Activated gamma-delta T cell (primary cell): Measurements from ENCODE around the gene DIRAS1.
"Not testable (repeated sequence)": the region's sequence is repeated elsewhere in the genome, so short reads cannot be mapped to it uniquely, and the experiment has no call there.

Experiments
- DNase-seq: peaks from one replicate; lab custom pipeline; 2025; lab: John Stamatoyannopoulos, UW

DIRAS1 gene

DNA sequence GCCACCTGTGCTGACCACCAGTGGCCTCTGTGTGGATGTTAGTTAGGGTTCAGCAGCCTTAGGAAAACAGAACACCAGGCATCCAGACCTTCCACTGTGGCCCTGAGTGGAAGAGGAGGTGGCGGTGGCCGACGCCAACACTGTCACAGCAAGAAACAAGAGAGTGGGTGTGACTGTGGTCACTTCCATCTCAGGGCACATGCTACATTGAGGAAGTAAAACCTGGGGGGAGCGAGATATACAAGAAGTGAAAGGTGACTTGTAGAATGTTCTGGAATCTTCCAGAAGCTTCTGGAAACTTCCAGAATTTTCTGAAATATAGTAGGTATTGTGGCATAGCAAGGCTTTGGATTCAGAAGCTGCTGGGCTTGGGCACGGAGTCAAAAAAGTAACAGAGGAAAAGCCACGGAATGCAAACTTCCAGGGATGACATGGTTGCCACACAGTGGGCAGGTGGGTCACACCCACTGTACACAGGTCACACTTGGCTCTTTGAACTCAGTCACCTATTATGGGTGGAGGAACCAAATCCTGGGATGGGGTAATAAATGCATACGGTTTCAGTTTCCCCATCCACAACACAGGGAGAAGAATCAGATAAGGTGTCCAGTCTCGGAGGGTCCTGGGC, 43.0 kb downstream of the DIRAS1 start:
- DNase-seq: no peak

DNA sequence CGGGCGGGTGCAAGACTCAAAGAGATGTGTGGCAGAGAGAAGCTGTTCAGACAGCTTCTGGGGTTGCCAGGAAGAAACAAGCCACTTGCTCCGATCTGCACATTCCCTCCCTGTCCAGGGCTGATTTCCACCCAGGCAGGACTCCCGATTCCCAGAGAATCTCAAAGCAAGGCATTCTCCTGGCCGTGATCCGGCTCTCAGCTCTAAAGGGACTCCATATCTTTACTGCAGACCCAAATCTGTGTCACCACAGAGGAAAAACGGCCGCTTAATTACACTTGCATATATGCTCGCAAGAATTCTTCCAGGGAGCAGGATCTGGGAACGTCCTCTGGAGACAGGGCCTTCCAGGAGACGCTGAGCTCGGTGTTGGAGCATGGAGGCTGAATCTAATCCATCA, 44.3 kb downstream of the DIRAS1 start:
- DNase-seq: no peak

DNA sequence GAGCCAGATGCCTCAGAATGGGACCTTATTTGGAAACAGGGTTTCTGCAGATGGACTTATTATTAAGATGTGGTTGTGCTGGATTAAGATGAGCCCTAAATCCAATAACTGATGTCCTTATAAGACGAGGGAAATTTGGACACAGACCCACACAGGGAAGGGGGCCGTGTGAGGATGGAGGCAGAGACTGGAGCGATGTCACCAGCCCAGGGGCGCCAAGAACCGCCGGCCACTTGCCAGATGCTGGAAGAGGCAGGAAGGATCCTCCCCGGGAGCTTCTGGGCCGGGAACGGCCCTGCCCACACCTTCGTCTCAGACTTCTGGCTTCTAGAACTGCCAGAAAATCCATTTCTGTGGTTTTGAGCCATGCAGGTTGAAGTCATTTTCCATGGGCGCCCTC, 45.3 kb downstream of the DIRAS1 start:
- DNase-seq: no peak

DNA sequence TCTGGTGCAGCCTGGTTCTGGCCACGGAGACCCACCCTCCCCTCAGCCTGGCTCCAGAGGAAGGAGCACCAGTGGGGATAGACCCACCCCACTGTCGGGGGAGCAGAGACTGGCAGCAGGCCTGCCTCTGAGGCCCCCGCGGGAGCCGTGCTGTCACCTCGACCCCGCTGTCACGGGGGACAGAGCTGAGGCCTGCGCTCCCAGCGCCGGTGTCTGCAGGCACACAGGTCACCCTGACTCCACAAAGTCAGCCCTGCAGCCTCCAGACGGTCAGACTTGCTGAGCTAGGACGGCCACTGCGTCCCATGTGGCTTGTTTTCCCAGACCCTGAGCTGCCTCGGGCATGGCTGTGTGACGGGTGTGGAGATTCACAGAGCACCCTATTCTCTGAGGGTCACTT, 51.0 kb downstream of the DIRAS1 start:
- no peak for DNase-seq

DNA sequence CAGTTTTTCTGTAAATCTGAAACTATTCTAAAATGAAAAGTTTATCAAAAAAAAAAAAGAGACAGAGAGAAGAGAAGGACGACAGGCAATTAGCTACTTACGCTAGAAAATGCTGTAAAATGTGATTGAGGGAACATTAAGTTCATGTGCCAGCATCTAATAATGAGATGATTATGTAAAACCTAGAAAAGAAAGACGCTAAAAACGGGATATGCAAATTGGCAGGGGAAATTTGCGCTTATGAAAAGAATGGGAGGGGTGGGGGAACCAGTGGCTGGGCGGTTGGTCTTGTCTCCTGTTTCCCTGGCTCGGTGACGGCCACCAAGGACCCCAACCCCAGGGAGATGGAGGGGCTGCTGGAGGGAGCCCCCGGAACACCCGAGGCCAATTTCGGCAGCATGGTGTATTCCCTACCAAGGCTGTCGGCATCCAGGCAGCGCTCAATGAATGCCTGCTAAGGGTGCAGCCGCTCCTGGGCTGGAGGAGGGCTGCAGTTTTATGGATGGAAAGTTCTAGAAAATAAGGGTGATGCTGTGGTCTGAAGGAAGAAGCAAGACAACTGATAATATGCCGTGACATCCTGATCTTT, 52.9 kb downstream of the DIRAS1 start:
- no peak for DNase-seq

DNA sequence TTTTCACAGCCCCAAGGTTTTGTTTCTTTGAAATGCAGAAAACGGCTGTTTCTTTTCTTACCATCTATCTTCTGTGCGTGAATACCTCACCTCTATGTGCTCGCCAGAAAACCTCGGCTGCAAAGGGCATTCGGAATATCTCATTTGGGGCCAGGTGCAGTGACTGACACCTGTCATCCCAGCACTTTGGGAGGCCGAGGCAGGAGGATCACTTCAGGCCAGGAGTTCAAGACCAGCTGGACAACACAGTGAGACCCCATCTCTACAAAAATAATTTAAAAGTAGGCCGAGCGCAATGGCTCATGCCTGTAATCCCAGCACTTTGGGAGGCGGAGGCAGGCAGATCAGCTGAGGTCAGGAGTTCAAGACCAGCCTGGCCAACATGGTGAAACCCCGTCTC, 53.8 kb downstream of the DIRAS1 start:
- DNase-seq: not testable (repeated sequence)

DNA sequence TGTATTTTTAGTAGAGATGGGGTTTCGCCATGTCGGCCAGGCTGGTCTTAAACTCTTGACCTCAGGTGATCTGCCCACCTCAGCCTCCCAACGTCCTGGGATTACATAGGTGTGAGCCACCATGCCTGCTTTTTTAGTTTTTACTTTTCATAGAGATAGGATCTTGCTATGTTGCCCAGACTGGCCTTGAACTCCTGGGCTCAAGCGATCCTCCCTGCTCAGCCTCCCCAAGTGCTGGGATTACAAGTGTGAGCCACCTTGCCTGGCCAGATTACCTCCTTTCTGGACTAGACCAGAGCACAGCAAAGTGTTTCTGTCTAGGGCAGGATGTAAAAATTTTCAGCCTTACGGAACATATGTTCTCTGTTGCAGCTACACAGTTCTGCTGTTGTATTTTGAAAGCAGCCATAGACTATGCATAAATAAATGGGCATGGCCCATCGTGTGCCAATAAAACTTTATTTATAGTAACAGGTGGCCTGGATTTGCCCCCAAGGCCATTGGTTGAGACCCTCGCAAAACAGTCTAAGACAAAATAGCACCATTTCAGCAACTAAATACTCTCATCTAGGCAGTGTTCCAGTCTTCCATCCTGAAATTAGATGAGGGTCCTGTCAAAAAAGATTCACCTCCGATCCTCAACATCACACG, 54.7 kb downstream of the DIRAS1 start:
- no peak for DNase-seq

DNA sequence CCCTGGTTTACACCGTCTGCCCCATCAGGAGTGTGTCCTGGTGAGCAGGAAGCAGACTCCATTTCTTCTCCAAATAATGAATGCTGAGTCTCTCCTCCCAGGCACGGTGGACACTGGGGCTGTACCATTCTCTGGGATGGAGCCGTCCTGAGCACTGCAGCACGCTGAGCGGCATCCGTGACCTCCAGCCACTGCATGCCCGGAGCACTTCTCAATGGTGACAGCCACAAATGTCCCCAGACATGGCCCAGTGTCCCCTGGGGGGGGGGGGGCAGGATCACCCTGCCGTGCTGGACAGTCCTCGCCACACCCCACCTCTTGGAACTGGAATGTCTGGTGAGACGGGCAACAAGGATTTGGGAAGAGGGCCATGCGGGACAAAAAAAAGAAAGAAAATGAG, 56.1 kb downstream of the DIRAS1 start:
- DNase-seq: no peak
